GM08714 (cell line): ENCODE measurements around the gene ANGPTL8.

Source experiments
- H3K4me3 ChIP-seq: fragments of 200-500 bp; sonication (Bioruptor generic); 2 replicates; pipeline ENCODE4 v1.5.1; 2014; ENCODE audit warnings: mild to moderate bottlenecking, low read length, inconsistent platforms
- ZNF274 ChIP-seq: IDR thresholded peaks from 2 replicates; pipeline ENCODE4 v1.6.1; 2012; ENCODE audit warnings: mild to moderate bottlenecking, low read depth, low read length

ANGPTL8 gene

GRCh38 chr19:11238041-11238440 is 1.4 kb upstream of the ANGPTL8 start:
- TF ChIP-seq ZNF274, result no peak
- no peak overlapping the region for H3K4me3 ChIP-seq

DNA sequence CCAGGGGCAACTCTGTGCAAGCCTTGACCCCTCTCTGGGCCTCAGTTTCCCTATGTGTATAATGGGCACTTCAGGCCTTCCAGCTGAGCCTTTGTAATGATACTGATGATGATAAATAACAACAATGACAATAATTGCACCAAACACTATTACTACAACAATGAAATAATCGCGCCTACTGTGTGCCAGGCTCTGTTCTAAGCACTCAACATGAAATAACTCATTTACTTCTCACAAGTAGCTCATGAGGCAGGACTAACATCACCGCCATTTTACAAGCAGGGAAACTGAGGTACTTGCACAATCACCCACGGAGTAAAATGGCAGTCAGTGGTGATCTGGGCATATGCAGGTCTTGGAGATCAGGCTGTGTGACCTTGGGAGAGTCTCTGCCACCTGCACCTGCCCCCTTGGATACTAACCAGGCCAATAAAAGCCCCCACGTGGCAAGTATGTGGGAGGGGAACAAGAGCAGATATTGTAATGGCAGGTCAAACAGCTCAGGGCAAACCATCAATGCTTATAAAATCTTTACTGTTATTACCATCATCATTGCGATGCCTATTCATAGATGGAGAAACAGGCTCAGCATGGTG is 540 bp upstream of the ANGPTL8 start:
- no peak overlapping the region for H3K4me3 ChIP-seq
- no peak for TF ChIP-seq ZNF274

DNA sequence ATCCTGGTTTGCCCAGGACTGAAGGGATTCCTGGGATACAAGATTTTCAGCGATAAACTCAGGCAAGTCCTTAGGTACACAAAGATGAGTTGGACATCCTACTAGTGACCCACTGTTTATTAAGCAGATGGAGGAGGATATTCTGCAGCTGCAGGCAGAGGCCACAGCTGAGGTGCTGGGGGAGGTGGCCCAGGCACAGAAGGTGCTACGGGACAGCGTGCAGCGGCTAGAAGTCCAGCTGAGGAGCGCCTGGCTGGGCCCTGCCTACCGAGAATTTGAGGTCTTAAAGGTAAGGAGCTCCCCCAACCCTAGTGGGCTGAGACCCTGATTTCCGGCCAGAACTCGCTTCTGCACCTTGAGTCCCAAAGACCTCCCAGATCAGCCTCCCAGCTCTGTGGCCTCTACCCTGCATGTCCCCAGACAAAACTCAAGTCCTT is 607 bp downstream of the ANGPTL8 start:
- no peak for TF ChIP-seq ZNF274
- H3K4me3 ChIP-seq, result no peak overlapping the region

DNA sequence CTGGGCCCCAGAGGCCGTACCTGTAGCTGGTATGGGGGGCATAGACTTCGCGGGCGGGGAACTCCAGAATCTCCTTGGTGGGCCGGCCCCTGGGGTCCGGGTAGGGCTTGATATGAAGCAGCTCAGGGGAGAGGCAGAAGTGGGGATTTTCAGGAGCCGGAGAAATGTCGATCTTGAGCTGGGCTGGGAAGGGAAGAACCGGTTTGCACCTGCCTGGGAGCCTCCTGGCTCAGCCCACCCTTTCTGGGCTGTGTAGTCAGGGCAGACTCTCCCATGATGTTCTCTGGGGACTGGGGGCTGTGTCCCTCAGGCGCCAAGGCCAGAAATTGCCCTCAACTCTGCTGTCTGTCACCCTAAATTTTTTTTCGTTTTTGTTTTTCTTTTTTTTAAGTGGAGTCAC is 2.6 kb downstream of the ANGPTL8 start:
- no peak for TF ChIP-seq ZNF274
- H3K4me3 ChIP-seq, result no peak overlapping the region

- no peak for TF ChIP-seq ZNF274
- H3K4me3 ChIP-seq, result no peak overlapping the region
Measured at GRCh38 chr19:11242864-11243797, 3.7 kb downstream of the ANGPTL8 start.

GRCh38 chr19:11243798-11244169 is 4.4 kb downstream of the ANGPTL8 start:
- TF ChIP-seq ZNF274, result no peak
- no peak overlapping the region for H3K4me3 ChIP-seq

- H3K4me3 ChIP-seq, result no peak overlapping the region
- TF ChIP-seq ZNF274, result no peak
Measured at GRCh38 chr19:11244846-11245589, 5.6 kb downstream of the ANGPTL8 start.

- H3K4me3 ChIP-seq, result no peak overlapping the region
- TF ChIP-seq ZNF274, result no peak
Measured at GRCh38 chr19:11246941-11247340, 7.5 kb downstream of the ANGPTL8 start.

GRCh38 chr19:11247391-11247790 is 8.0 kb downstream of the ANGPTL8 start:
- TF ChIP-seq ZNF274, result no peak
- H3K4me3 ChIP-seq, result no peak overlapping the region

- no peak for TF ChIP-seq ZNF274
- H3K4me3 ChIP-seq, result no peak overlapping the region
Measured at GRCh38 chr19:11247934-11248333, 8.5 kb downstream of the ANGPTL8 start.

GRCh38 chr19:11248852-11249251 is 9.4 kb downstream of the ANGPTL8 start:
- no peak for TF ChIP-seq ZNF274
- H3K4me3 ChIP-seq, result no peak overlapping the region

GRCh38 chr19:11251217-11251616 is 11.8 kb downstream of the ANGPTL8 start:
- H3K4me3 ChIP-seq, result no peak overlapping the region
- no peak for TF ChIP-seq ZNF274

DNA sequence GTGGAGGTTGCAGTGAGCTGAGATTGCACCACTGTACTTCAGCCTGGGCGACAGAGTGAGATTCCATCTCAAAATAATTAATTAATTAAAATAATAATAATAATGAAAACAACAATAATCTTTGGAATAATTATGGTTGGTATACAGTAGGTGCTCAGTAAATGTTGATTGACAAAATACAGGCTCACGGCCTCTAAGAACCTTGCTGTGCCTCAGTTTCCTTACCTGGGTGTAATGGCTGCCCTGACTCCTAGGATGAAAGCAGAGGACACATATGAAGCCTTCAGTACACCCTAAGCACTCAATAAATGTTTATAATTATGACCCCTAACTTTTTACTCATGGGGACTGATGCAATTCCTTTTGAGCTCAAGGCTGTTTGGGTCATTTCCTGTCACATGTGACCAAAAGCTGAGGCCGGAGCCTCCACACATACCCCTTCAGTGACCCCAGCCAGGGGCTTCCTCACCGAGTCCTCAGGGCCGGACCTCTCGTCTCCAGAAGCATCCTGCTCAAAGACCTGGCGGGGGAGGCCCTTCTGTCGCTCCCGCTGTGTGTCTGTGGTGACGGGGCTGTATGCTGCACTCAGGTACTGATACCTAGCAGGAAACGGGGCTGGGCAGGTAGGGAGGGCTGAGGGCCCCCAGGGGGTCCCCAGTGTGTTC is 12.4 kb downstream of the ANGPTL8 start:
- TF ChIP-seq ZNF274, result no peak

More for the DNA sequence above, 12.4 kb downstream of the ANGPTL8 start:
- H3K4me3 ChIP-seq, result no peak overlapping the region
